Measurements from ENCODE around the gene ZNF608.

- TF ChIP-seq, protein P1, sequence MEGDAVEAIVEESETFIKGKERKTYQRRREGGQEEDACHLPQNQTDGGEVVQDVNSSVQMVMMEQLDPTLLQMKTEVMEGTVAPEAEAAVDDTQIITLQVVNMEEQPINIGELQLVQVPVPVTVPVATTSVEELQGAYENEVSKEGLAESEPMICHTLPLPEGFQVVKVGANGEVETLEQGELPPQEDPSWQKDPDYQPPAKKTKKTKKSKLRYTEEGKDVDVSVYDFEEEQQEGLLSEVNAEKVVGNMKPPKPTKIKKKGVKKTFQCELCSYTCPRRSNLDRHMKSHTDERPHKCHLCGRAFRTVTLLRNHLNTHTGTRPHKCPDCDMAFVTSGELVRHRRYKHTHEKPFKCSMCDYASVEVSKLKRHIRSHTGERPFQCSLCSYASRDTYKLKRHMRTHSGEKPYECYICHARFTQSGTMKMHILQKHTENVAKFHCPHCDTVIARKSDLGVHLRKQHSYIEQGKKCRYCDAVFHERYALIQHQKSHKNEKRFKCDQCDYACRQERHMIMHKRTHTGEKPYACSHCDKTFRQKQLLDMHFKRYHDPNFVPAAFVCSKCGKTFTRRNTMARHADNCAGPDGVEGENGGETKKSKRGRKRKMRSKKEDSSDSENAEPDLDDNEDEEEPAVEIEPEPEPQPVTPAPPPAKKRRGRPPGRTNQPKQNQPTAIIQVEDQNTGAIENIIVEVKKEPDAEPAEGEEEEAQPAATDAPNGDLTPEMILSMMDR (IDR thresholded peaks at IDR 0.05), result no peak
- no peak for TF ChIP-seq EZH2 (IDR thresholded peaks at IDR 0.05)
Measured at GRCh38 chr5:124771761-124772160, 25.3 kb upstream of the ZNF608 start.

Measured in neural progenitor cell (in vitro differentiated cells).